GM12878 (cell line): Measurements from ENCODE around the gene ARHGAP9. TPM values are rescaled to one million over a fixed set of nuclear protein-coding genes. Genes with fewer than 3 reads are reported as not detected.

Experiments
- BHLHE40 ChIP-seq, 2 experiments: fragments of 450-650 bp in 1 of 2; IDR thresholded peaks; 2 replicates each; pipeline ENCODE4 v1.6.1; 2011 to 2017; ENCODE audit warnings: low read depth in 2 of 2, borderline replicate concordance in 1 of 2, improper control_type of control experiment in 1 of 2, low read length in 1 of 2, mild to moderate bottlenecking in 1 of 2
- HDAC2 ChIP-seq: fragments of 200-600 bp; sonication (generic); IDR thresholded peaks from 2 replicates; pipeline ENCODE4 v1.6.1; 2017
- NFYB ChIP-seq: IDR thresholded peaks from 2 replicates; pipeline ENCODE4 v1.6.1; 2011; ENCODE audit warnings: low read depth, mild to moderate bottlenecking, low read length, improper control_type of control experiment, moderate library complexity; ENCODE audit not compliant: insufficient read depth
- POLR2AphosphoS2 ChIP-seq: IDR thresholded peaks from 2 replicates; pipeline ENCODE4 v1.6.1; 2011; ENCODE audit warnings: low read depth, mild to moderate bottlenecking, low read length, improper control_type of control experiment, moderate library complexity
- RUNX3 ChIP-seq: IDR thresholded peaks from 2 replicates; pipeline ENCODE4 v1.6.1; 2012; ENCODE audit warnings: low read length, inconsistent platforms
- SIN3A ChIP-seq: IDR thresholded peaks from 2 replicates; pipeline ENCODE4 v1.6.1; 2012; ENCODE audit warnings: low read depth, low read length, improper control_type of control experiment
- TARDBP ChIP-seq: IDR thresholded peaks from 2 replicates; pipeline ENCODE4 v1.6.1; 2016; ENCODE audit warnings: borderline replicate concordance
- TCF3 ChIP-seq: IDR thresholded peaks from 2 replicates; pipeline ENCODE4 v1.6.1; 2012; ENCODE audit warnings: low read depth, mild to moderate bottlenecking, low read length, borderline replicate concordance; ENCODE audit not compliant: insufficient read depth
- YBX1 ChIP-seq: fragments of 450-650 bp; IDR thresholded peaks from 2 replicates; pipeline ENCODE4 v1.6.1; 2016; ENCODE audit warnings: antibody characterized with exemption
- ZBED1 ChIP-seq: IDR thresholded peaks from 2 replicates; pipeline ENCODE4 v1.6.1; 2016; ENCODE audit warnings: borderline replicate concordance
- ZNF274 ChIP-seq: IDR thresholded peaks from one replicate; pipeline ENCODE4 v1.8.0; 2011; ENCODE audit not compliant: insufficient read length, insufficient read depth
- polyA plus RNA-seq, 11 experiments: library from polyadenylated mRNA; depleted of rRNA in 4 of 11; unstranded in 6 of 11; stranded (reverse) in 5 of 11; fragments of >200 nt; fragmentation: Nextera tagmentation in 4 of 11; fragmentation: Illumina TruSeq in 1 of 11; extraction: Ambion mirVana in 4 of 11; extraction: Trizol in 1 of 11; gene quantifications; 1 replicate in 1 of 11; 2 replicates in 10 of 11; pipeline versions ENCODE4 v1.2.1 to v1.2.3, GENCODE V29; 2011 to 2016; ENCODE audit warnings: inconsistent platforms in 2 of 11, missing spikeins in 2 of 11, low read depth in 1 of 11
- total RNA-seq, 4 experiments: library from RNA; depleted of rRNA in 3 of 4; stranded (reverse); fragments of >200 nt in 3 of 4; fragmentation: Illumina TruSeq in 1 of 4; extraction: Trizol in 1 of 4; gene quantifications; 2 replicates each; pipeline versions ENCODE4 v1.2.1 to v1.2.3, GENCODE V29; 2013 to 2021
- TF ChIP-seq, protein P1 (sequence below): fragments of 450-650 bp; IDR thresholded peaks from 2 replicates; pipeline ENCODE4 v1.6.1; 2017; ENCODE audit warnings: mild to moderate bottlenecking, moderate library complexity

ARHGAP9 gene
- total and polyA plus RNA-seq, 10 of the 15 experiments (the other 5 are each of a cell fraction or from before 2014, with no cell fraction given) = 19.5 to 102 (median 76.8) TPM

DNA sequence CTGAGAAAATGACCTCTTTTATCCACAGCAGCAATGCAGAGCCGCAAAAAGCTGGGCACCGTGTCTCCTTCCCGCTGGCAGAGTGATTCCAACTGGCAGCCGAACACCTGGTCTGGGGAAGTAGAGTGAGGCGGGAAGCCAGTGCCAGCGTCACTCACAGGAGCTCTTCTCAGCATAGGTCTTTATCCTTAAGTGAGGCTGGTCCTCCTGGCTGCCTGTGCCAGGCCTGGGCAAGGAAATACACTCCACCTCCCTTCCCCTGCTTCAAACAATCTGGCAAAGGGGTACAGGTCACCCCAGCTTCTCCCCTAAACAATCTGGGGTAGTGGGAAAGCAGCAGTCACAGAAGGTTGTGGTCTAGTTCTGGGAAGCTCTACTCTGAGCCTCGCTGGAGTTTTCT, 4.8 kb downstream of the ARHGAP9 start (continued):
- TF ChIP-seq ZNF274 (no peak), SIN3A (no peak), RUNX3 (no peak), TCF3 (no peak), HDAC2 (no peak), TARDBP (no peak), YBX1 (no peak), POLR2AphosphoS2 (no peak), ZBED1 (no peak), NFYB (no peak), BHLHE40 (IDR thresholded peaks at IDR 0.05; ENCODE audit: borderline replicate concordance in 1 of 2, low read depth in 2 of 2, low read length in 1 of 2) (no peak)
- TF ChIP-seq, protein P1, sequence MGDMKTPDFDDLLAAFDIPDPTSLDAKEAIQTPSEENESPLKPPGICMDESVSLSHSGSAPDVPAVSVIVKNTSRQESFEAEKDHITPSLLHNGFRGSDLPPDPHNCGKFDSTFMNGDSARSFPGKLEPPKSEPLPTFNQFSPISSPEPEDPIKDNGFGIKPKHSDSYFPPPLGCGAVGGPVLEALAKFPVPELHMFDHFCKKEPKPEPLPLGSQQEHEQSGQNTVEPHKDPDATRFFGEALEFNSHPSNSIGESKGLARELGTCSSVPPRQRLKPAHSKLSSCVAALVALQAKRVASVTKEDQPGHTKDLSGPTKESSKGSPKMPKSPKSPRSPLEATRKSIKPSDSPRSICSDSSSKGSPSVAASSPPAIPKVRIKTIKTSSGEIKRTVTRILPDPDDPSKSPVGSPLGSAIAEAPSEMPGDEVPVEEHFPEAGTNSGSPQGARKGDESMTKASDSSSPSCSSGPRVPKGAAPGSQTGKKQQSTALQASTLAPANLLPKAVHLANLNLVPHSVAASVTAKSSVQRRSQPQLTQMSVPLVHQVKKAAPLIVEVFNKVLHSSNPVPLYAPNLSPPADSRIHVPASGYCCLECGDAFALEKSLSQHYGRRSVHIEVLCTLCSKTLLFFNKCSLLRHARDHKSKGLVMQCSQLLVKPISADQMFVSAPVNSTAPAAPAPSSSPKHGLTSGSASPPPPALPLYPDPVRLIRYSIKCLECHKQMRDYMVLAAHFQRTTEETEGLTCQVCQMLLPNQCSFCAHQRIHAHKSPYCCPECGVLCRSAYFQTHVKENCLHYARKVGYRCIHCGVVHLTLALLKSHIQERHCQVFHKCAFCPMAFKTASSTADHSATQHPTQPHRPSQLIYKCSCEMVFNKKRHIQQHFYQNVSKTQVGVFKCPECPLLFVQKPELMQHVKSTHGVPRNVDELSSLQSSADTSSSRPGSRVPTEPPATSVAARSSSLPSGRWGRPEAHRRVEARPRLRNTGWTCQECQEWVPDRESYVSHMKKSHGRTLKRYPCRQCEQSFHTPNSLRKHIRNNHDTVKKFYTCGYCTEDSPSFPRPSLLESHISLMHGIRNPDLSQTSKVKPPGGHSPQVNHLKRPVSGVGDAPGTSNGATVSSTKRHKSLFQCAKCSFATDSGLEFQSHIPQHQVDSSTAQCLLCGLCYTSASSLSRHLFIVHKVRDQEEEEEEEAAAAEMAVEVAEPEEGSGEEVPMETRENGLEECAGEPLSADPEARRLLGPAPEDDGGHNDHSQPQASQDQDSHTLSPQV = no peak
